Epithelial cell of proximal tubule (primary cell): Measurements from ENCODE around the gene DIRAS3. TPM values are rescaled to one million over a fixed set of nuclear protein-coding genes. Genes with fewer than 3 reads are reported as not detected.

Experiments
- DNase-seq: peaks from one replicate; pipeline ENCODE4 v3.0.0-alpha.2; 2011; ENCODE audit warnings: low read depth
- H3K4me3 ChIP-seq: 2 replicates; pipeline ENCODE4 v1.5.1; 2011; ENCODE audit warnings: low read depth, mild to moderate bottlenecking, low read length
- CTCF ChIP-seq: conservative IDR thresholded peaks from 2 replicates; pipeline ENCODE4 v1.5.1; 2012; ENCODE audit warnings: low read depth, mild to moderate bottlenecking, low read length
- total RNA-seq: library from RNA; depleted of rRNA; stranded (reverse); fragments of >200 nt; gene quantifications from 2 replicates; pipeline ENCODE4 v1.2.3, GENCODE V29; 2015

DIRAS3 gene
- total RNA-seq, 1 donor from 2014 or later: not detected

- DNase-seq: no peak
- no peak for TF ChIP-seq CTCF
- H3K4me3 ChIP-seq: no peak overlapping the region
Observed at GRCh38 chr1:68028566-68028965, 21.9 kb downstream of the DIRAS3 start.

GRCh38 chr1:68024635-68025338 lies 25.6 kb downstream of the DIRAS3 start:
- TF ChIP-seq CTCF: no peak
- no peak overlapping the region for H3K4me3 ChIP-seq
- DNase-seq: no peak

- no peak for TF ChIP-seq CTCF
- no peak overlapping the region for H3K4me3 ChIP-seq
- no peak for DNase-seq
Observed at GRCh38 chr1:68016381-68016780, 34.0 kb downstream of the DIRAS3 start.

- no peak for DNase-seq
- H3K4me3 ChIP-seq: no peak overlapping the region
- TF ChIP-seq CTCF: no peak
Observed at GRCh38 chr1:68015971-68016370, 34.5 kb downstream of the DIRAS3 start.

GRCh38 chr1:68015369-68015768 lies 35.1 kb downstream of the DIRAS3 start:
- no peak overlapping the region for H3K4me3 ChIP-seq
- DNase-seq: no peak
- TF ChIP-seq CTCF: no peak

GRCh38 chr1:68013351-68013750 lies 37.1 kb downstream of the DIRAS3 start:
- no peak overlapping the region for H3K4me3 ChIP-seq
- TF ChIP-seq CTCF: no peak
- DNase-seq: no peak
